Epithelial cell of esophagus (primary cell): ENCODE results near the gene ZNF837.
A peak's percentile ranks its signal among the peaks of the same experiment; 100 is the strongest.
"Not testable (repeated sequence)": the region's sequence is repeated elsewhere in the genome, so short reads cannot be mapped to it uniquely, and the experiment has no call there.

ENCODE experiments used
- DNase-seq: peaks from one replicate; pipeline ENCODE4 v3.0.0; 2010; ENCODE audit warnings: low read depth
- H3K4me3 ChIP-seq: 2 replicates; pipeline ENCODE4 v1.5.1; 2011; ENCODE audit warnings: mild to moderate bottlenecking, low read length, control low read depth
- CTCF ChIP-seq: IDR thresholded peaks from 2 replicates; pipeline ENCODE4 v1.5.1; 2011; ENCODE audit warnings: low read depth, mild to moderate bottlenecking, low read length, control low read depth, inconsistent platforms; ENCODE audit not compliant: insufficient read depth; ENCODE audit errors: missing control alignments

Gene ZNF837

DNA sequence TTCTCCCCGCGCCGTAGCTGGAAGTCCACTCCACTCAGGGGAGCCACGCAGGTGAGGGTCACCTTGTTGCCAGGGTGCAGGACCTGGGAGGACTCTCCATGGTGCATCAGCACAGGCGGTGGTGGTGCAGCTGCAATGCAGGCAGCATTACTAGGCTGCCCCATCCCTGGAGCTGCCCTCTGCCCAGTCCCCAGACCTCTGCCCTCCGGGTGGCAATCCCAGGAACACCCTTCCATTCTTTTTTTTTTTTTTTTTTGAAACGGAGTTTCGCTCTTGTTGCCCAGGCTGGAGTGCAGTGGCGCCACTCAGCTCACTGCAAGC lies 29.3 kb downstream of the ZNF837 start:
- TF ChIP-seq CTCF = no peak
- no peak overlapping the region for H3K4me3 ChIP-seq
- no peak for DNase-seq

DNA sequence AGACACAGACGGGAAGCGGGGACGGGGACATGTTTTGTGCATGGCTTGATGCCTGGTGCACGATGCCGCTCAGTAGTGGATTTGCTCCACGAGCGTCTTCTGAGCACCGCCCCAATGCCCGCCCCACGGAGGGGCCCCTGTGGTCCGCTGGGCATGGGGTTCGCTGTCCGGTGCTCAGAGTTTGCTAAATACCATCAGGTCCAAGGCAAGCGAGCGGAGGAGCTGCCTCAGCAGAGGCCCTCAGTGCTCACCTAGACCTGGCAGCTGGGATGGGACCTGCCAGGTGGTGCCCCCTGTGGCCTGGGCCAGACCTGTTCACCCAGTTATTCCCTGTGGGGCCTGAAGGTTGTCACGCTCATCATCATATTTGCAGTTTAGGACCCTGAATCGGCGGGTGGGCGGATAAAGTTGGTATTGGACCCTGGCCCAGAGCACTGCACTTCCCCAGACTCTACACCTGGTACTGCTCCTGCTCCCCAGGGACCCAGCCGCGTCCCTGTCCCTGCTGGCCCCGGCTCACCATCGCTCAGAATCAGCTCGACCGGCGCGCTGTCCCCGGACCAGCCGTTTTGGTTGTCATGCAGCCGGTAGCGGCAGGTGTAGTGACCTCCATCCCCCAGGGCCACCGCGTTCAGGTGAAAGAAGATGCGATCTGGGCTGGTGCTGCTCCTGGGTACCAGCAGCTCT lies 29.8 kb downstream of the ZNF837 start:
- H3K4me3 ChIP-seq = no peak overlapping the region
- TF ChIP-seq CTCF = no peak
- no peak for DNase-seq

- no peak for TF ChIP-seq CTCF
- H3K4me3 ChIP-seq = no peak overlapping the region
- no peak for DNase-seq
Measured at GRCh38 chr19:58350001-58350861, 30.6 kb downstream of the ZNF837 start.

DNA sequence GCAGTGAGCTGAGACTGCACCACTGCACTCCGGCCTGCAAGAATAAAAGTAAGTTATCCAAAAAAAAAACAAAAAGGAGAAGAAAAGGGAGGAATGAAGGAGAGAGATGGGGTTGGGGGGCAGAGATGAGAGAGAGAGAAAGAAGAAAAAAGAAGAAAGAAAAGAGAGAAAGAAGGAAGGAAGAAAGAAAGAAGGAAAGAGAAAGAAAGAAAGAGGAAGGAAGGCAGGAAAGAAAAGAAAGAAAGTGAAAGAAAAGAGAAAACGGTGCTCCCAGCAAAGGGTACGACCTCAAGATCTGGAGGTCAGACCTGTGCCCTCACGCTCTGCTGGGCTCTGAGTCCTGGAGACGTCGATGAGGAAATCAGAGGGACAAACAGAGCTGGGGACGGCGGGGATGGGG lies 31.2 kb downstream of the ZNF837 start:
- DNase-seq = no peak
- TF ChIP-seq CTCF = no peak
- no peak overlapping the region for H3K4me3 ChIP-seq

- not testable (repeated sequence) for DNase-seq
- peak overlapping the region; percentile 52 for H3K4me3 ChIP-seq
Measured at GRCh38 chr19:58348080-58348479, 32.8 kb downstream of the ZNF837 start.

DNA sequence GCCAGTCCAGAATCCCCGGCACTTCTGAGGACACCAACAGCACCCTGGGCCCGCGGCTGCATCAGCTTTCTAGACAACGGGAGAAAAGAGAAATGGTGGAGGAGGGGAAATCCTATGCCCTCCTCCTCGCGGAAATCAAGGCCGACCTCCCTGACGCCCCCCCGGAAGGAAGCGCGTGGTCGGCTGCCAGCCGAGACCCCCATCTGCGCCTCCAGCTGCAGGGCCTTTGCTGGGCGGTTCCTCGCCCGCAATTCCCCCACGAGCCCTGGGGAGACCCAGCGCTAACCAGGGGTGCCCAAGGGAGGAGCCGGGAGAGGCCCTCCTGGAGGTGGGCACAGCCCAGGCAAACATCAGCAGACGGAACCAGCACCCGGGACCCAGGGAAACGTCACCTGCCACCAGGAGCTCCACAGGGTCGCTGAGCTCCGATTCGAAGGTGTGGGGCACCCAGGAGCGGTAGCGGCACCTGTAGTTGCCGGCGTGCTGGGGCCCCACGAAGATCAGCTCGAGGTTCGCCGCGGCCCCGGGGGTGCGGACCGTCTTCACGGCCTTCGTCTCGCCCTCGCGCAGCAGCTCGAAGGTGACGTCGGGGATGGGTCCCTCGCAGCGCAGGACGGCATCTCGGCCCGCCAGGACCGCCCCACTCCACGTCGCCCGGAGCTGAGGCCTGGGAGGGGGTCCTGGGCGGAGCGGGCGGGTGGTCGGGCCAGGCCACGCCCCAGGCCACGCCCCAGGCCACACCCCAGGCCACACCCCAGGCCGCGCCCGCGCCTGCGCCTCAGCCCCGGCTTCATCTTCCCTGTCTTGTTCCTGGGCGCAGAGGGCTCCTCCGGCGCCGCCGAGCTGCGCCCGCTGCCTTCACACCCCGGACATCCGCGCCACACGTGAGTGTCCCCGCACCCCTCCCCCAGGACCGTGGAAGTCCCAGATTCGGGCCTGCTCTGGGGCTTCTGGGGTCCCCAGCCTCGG lies 33.6 kb downstream of the ZNF837 start:
- no peak for TF ChIP-seq CTCF
- DNase-seq = peak; percentile 61

DNA sequence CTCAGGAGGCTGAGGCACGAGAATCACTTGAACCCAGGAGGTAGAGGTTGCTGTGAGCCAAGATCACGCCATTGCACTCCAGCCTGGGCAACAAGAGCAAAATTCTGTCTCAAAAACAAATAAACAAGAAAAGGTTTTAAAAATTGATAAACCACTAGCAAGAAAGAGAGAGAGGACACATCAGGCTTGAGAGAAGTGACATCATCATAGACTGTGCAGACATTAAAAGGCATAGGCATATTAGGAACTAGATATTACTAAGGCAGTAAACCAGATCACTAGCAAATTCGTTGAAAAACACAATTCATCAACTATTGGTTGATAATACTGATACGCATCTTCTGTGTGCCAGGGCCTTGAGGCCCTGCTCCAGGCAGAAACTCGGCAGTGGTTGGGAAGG lies 35.3 kb downstream of the ZNF837 start:
- no peak for DNase-seq
- no peak overlapping the region for H3K4me3 ChIP-seq
- TF ChIP-seq CTCF = no peak

More for the DNA sequence above, 33.6 kb downstream of the ZNF837 start:
- peak overlapping the region; percentile 52 for H3K4me3 ChIP-seq
